ENCODE data around the gene C7. TPM values are rescaled to one million over a fixed set of nuclear protein-coding genes. Genes with fewer than 3 reads are reported as not detected.

The C7 gene
- total and polyA plus RNA-seq, 2 of the 13 experiments (the other 11 are each of a cell fraction or from before 2014, with no cell fraction given): 1.7 to 3.5 TPM

DNA sequence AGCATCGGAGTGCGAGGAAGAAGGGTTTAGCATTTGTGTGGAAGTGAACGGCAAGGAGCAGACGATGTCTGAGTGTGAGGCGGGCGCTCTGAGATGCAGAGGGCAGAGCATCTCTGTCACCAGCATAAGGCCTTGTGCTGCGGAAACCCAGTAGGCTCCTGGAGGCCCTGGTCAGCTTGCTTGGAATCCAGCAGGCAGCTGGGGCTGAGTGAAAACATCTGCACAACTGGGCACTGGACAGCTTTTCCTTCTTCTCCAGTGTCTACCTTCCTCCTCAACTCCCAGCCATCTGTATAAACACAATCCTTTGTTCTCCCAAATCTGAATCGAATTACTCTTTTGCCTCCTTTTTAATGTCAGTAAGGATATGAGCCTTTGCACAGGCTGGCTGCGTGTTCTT is 72.1 kb downstream of the C7 start:
- Histone ChIP-seq H2AFZ (ENCODE audit: low read length) (no peak overlapping the region), H3K27me3 (ENCODE audit: control insufficient read depth in 1 of 2, insufficient read depth in 2 of 2, low read length in 2 of 2) (no peaks in the 10 kb centered on the region; a peak in 1 of 5 replicates), H3K79me2 (ENCODE audit: insufficient read depth, low read length) (no peaks in the 10 kb centered on the region), H4K20me1 (ENCODE audit: insufficient read depth, low read length) (no peaks in the 10 kb centered on the region), H3K36me3 (replicated peaks in 1 of 2; ENCODE audit: control insufficient read depth in 1 of 2, insufficient read depth in 2 of 2, low read length in 2 of 2) (no peaks in the 10 kb centered on the region), H3K27ac (ENCODE audit: extremely low read length, insufficient read depth, low read length) (no peak overlapping the region), H3K4me1 (ENCODE audit: insufficient read depth, low read length) (no peaks in the 10 kb centered on the region), H3K4me3 (replicated peaks in 1 of 3; ENCODE audit: insufficient read depth in 1 of 3, low read depth in 2 of 3, low read length in 3 of 3) (no peak overlapping the region), H3K4me2 (ENCODE audit: low read depth, low read length) (no peak overlapping the region), H3K9me3 (ENCODE audit: low read length) (no peaks in the 10 kb centered on the region), H3K9ac (ENCODE audit: insufficient read depth, low read depth, low read length) (no peak overlapping the region)
- ChIA-PET POLR2A (no interaction called here), CTCF (ENCODE audit: low intra/inter-chr PET ratio, low total read pairs) (no interaction called here)
- no peak for DNase-seq (ENCODE audit: low spot score)
- intact Hi-C loops (cut with micrococcal nuclease; ENCODE audit: unreplicated experiment) (no loop called here), in situ Hi-C loops (cut with HindIII; ENCODE audit: extremely low pct_ligation_motif_present, low pct_unique_long_range_greater_than_20kb) (no loop called here)
- no TSS peak for BruUV-seq (replicated peaks)
- FAIRE-seq: no peak
- ATAC-seq: no peak
- no peak for TF ChIP-seq TOPORS (CRISPR knock-in tag; IDR thresholded peaks at IDR 0.05)
- TF ChIP-seq, protein P1, sequence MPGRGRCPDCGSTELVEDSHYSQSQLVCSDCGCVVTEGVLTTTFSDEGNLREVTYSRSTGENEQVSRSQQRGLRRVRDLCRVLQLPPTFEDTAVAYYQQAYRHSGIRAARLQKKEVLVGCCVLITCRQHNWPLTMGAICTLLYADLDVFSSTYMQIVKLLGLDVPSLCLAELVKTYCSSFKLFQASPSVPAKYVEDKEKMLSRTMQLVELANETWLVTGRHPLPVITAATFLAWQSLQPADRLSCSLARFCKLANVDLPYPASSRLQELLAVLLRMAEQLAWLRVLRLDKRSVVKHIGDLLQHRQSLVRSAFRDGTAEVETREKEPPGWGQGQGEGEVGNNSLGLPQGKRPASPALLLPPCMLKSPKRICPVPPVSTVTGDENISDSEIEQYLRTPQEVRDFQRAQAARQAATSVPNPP (CRISPR knock-in tag; IDR thresholded peaks at IDR 0.05): no peak
- no peak for TF ChIP-seq FOXJ3 (CRISPR knock-in tag; IDR thresholded peaks at IDR 0.05; ENCODE audit: borderline replicate concordance)
- TF ChIP-seq, protein P2, sequence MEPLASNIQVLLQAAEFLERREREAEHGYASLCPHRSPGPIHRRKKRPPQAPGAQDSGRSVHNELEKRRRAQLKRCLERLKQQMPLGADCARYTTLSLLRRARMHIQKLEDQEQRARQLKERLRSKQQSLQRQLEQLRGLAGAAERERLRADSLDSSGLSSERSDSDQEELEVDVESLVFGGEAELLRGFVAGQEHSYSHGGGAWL (CRISPR knock-in tag; IDR thresholded peaks at IDR 0.05): no peak
- no peak for TF ChIP-seq ZNF569 (CRISPR knock-in tag; IDR thresholded peaks at IDR 0.05; ENCODE audit: borderline replicate concordance)
- TF ChIP-seq RBAK (CRISPR knock-in tag; IDR thresholded peaks at IDR 0.05): no peak
- 76% methylated on average over 8 of the region's 9 CpGs for WGBS (ENCODE audit: low lambda C conversion rate)

DNA sequence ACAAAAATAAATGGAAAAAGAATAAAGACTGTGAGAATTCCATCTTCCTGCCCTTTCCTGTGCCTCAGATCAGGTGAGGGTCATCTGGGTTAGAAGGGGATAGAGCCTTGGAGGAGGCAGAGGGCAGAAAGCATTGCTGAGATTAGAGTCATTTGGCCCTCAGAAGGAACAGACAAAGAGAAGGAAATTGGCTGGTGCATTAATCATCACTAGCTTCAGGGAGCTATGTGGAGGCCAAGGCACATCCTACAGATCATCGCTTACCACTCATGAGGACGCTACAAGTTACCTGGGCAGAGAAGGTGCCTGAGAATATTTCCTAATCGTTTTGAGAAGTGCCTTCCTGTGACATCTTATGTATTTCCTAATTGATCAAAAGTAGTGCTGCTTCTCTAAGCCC is 74.5 kb downstream of the C7 start:
- FAIRE-seq (no peak), ATAC-seq (no peak), DNase-seq (ENCODE audit: low spot score) (no peak)
- intact Hi-C loops (cut with micrococcal nuclease; ENCODE audit: unreplicated experiment): no loop called here
- in situ Hi-C loops (cut with HindIII; ENCODE audit: extremely low pct_ligation_motif_present, low pct_unique_long_range_greater_than_20kb): no loop called here
- POLR2A ChIA-PET: no interaction called here
- Histone ChIP-seq H3K9me3 (ENCODE audit: low read length) (no peaks in the 10 kb centered on the region), H3K79me2 (ENCODE audit: insufficient read depth, low read length) (no peaks in the 10 kb centered on the region), H3K27ac (ENCODE audit: extremely low read length, insufficient read depth, low read length) (no peak overlapping the region), H3K9ac (ENCODE audit: insufficient read depth, low read depth, low read length) (no peak overlapping the region), H3K4me2 (ENCODE audit: low read depth, low read length) (no peak overlapping the region), H4K20me1 (ENCODE audit: insufficient read depth, low read length) (no peaks in the 10 kb centered on the region), H3K4me1 (ENCODE audit: insufficient read depth, low read length) (peaks cover 3% of the 10 kb centered on the region), H3K36me3 (replicated peaks in 1 of 2; ENCODE audit: control insufficient read depth in 1 of 2, insufficient read depth in 2 of 2, low read length in 2 of 2) (no peaks in the 10 kb centered on the region), H2AFZ (ENCODE audit: low read length) (no peak overlapping the region), H3K27me3 (ENCODE audit: control insufficient read depth in 1 of 2, insufficient read depth in 2 of 2, low read length in 2 of 2) (no peaks in the 10 kb centered on the region; a peak in 1 of 5 replicates), H3K4me3 (replicated peaks in 1 of 3; ENCODE audit: insufficient read depth in 1 of 3, low read depth in 2 of 3, low read length in 3 of 3) (no peak overlapping the region)
- WGBS (ENCODE audit: low lambda C conversion rate): 63% methylated on average over 3 of the region's 3 CpGs
- BruUV-seq (replicated peaks): no TSS peak
- CTCF ChIA-PET (ENCODE audit: low intra/inter-chr PET ratio, low total read pairs): no interaction called here
- TF ChIP-seq ZFP36L2 (CRISPR knock-in tag; IDR thresholded peaks at IDR 0.05) (no peak), ZEB1 (IDR thresholded peaks at IDR 0.05; ENCODE audit: insufficient replicate concordance, low read depth) (no peak), ZBTB7A (CRISPR knock-in tag; IDR thresholded peaks at IDR 0.05) (no peak), ZSCAN20 (CRISPR knock-in tag; IDR thresholded peaks at IDR 0.05; ENCODE audit: borderline replicate concordance) (no peak), ATF7 (IDR thresholded peaks at IDR 0.05) (no peak), ATF7 (CRISPR knock-in tag; IDR thresholded peaks at IDR 0.05) (no peak), TMF1 (CRISPR knock-in tag; IDR thresholded peaks at IDR 0.05; ENCODE audit: low read depth) (no peak)
- TF ChIP-seq, protein P3, sequence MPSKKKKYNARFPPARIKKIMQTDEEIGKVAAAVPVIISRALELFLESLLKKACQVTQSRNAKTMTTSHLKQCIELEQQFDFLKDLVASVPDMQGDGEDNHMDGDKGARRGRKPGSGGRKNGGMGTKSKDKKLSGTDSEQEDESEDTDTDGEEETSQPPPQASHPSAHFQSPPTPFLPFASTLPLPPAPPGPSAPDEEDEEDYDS (CRISPR knock-in tag; IDR thresholded peaks at IDR 0.05): no peak
- TF ChIP-seq, protein P4, sequence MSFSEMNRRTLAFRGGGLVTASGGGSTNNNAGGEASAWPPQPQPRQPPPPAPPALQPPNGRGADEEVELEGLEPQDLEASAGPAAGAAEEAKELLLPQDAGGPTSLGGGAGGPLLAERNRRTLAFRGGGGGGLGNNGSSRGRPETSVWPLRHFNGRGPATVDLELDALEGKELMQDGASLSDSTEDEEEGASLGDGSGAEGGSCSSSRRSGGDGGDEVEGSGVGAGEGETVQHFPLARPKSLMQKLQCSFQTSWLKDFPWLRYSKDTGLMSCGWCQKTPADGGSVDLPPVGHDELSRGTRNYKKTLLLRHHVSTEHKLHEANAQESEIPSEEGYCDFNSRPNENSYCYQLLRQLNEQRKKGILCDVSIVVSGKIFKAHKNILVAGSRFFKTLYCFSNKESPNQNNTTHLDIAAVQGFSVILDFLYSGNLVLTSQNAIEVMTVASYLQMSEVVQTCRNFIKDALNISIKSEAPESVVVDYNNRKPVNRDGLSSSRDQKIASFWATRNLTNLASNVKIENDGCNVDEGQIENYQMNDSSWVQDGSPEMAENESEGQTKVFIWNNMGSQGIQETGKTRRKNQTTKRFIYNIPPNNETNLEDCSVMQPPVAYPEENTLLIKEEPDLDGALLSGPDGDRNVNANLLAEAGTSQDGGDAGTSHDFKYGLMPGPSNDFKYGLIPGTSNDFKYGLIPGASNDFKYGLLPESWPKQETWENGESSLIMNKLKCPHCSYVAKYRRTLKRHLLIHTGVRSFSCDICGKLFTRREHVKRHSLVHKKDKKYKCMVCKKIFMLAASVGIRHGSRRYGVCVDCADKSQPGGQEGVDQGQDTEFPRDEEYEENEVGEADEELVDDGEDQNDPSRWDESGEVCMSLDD (CRISPR knock-in tag; IDR thresholded peaks at IDR 0.05; ENCODE audit: borderline replicate concordance): no peak
